Measurements from ENCODE around the gene DECR2. TPM values are rescaled to one million over a fixed set of nuclear protein-coding genes. Genes with fewer than 3 reads are reported as not detected.
A peak's percentile ranks its signal among the peaks of the same experiment; 100 is the strongest.
"Not testable (repeated sequence)": the region's sequence is repeated elsewhere in the genome, so short reads cannot be mapped to it uniquely, and the experiment has no call there.

Gene DECR2
- total RNA-seq, 1 donor from 2014 or later, result 17.5 TPM

DNA sequence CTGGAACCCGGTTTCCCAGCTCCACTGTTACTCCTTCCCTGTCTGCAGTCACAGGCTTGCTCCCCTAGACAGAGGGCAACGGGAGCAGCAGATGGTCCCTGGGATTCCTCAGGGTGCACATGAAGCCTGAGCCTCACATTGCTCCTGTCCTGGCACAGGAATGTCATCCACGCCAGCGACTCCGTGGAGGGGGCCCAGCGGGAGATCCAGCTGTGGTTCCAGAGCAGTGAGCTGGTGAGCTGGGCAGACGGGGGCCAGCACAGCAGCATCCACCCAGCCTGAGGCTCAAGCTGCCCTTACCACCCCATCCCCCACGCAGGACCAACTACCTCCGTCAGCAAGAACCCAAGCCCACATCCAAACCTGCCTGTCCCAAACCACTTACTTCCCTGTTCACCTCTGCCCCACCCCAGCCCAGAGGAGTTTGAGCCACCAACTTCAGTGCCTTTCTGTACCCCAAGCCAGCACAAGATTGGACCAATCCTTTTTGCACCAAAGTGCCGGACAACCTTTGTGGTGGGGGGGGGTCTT lies 1.6 kb upstream of the DECR2 start:
- no peak for DNase-seq (ENCODE audit: low read depth)

DNA sequence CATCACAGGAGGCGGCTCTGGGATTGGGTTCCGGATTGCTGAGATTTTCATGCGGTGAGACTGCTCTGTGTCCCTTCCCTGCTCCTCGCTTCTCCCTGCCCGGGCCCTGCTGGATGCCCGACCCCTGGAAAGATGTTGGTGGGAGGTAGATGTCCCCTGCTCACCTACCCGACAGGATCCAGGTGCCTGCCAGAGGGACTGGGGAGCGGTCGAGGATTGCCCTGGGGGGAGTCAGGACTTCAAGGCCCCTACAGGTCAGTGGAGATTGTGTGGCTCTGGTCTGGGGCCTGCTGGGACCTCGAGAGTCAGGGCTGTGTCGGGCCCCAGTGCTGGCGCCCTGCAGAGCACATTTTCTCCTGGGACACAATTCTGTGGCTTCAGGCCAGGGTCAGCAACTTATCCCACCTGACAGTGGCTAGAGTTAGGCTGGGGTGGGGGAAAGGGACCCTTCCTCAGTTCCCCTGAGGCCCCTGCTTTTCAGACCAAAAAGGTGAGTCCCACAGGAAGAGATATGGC lies 3.3 kb downstream of the DECR2 start:
- no peak for DNase-seq (ENCODE audit: low read depth)

DNA sequence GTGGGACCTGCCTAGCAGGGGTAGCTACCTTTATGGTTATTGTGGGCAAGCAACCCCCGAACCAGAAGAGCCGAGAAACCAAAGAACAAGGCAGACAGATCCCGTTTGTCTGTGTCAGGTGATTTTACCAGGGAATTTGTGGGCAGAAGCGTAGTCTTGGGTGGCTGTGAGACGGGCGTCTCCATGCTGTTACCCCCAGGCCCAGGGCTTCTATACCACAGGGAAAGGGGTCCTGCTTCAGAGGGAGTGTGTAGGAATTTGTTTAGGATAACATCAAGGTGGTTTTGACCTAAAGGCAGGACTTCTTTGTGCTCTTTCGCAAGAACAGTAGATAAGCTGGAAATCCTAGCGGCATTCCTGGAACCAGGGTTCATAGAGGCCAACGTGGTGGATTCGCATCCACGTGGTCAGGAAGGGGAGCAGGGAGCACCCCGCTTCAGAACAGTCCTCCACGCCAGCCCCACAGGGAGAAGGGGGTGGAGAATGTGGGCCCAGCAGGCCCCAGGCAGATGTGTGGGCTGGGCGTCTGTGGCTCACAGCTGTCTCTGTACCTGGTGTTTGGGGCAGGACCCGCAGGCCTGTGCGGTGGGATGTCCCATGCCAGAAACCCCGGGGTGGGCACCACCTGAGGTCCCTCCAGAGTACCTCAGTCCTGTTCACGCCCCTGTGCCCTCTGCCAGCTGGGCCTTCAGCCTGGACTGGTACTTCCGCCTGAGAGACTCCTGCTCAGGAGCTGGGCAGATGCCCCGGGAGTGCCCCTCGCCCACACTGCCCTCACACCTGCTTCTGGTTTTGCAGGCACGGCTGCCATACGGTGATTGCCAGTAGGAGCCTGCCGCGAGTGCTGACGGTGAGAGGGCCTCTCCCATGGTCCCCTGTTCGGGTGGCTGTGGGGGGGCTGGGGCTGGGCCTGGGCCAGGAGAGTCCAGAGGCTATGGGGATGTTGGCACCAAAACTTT lies 4.1 kb downstream of the DECR2 start:
- DNase-seq (ENCODE audit: low read depth), result no peak

DNA sequence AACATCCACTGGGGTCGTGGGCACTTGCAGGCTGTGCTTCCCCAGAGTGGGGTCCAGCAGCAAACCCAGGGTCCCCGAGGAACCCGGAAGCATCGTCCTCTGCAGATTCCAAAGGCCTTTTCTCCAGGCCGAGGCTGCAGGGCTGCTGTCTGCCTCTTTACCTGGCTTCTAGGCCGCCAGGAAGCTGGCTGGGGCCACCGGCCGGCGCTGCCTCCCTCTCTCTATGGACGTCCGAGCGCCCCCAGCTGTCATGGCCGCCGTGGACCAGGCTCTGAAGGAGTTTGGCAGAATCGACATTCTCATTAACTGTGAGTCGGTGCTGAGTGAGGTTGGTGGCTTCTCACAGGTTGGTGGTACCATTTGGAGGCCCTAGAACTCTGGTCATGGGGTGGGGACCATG lies 5.6 kb downstream of the DECR2 start:
- no peak for DNase-seq (ENCODE audit: low read depth)

DNA sequence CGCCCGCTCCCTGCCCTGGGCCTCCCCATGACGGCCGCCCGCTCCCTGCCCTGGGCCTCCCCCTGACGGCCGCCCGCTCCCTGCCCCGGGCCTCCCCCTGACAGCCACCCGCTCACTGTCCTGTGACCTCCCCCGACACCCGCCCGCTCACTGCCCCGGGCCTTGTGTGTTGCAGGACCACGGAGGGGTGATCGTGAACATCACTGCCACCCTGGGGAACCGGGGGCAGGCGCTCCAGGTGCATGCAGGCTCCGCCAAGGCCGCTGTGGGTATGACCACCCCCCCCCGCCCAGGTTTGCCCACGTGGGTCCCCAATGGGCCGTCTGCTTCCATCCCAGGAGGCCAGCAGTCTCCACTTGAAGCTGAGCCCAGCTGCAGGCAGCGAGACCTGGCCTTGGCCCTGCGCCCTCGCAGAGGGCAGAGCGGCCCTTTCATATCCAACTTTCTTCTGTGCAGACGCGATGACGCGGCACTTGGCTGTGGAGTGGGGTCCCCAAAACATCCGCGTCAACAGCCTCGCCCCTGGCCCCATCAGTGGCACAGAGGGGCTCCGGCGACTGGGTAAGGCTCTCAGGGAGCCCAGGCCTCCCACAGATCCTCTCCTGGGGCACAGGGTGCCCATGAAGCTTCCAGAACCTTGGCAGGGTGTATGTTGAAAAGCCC lies 9.0 kb downstream of the DECR2 start:
- no peak for DNase-seq (ENCODE audit: low read depth)

DNA sequence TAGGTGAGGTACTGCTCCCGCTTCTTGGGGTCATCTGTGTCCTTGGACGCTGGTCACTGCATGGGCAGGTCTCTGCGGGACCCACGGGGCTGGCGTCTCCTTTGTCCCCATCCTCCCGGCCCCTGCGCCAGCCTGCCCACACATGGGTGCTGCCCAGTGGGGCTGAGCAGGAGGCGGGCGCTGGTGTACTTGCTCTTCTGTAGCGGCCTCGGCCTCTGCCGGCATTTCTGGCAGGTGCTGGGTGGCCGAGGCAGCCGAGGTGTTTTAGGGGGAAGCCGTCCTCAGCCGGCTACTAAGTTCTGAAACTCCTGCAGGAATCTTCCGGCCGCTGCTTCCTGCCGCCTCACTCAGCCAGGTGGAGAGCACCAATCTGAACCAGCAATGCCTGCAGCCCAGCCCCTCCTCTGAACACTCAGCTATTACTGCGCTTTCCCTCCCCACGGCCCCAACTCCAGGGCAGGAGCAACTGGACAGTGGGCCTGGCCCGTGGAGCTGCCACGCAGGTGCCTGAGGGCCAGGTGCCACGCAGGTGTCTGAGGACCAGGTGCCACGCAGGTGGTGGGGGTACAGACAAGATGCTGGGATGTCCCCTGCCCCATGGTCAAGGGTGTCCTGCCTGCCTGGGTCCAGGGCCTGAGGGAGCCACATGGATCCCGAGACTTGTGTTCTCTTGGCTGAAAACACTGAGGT lies 10.0 kb downstream of the DECR2 start:
- no peak for DNase-seq (ENCODE audit: low read depth)

DNA sequence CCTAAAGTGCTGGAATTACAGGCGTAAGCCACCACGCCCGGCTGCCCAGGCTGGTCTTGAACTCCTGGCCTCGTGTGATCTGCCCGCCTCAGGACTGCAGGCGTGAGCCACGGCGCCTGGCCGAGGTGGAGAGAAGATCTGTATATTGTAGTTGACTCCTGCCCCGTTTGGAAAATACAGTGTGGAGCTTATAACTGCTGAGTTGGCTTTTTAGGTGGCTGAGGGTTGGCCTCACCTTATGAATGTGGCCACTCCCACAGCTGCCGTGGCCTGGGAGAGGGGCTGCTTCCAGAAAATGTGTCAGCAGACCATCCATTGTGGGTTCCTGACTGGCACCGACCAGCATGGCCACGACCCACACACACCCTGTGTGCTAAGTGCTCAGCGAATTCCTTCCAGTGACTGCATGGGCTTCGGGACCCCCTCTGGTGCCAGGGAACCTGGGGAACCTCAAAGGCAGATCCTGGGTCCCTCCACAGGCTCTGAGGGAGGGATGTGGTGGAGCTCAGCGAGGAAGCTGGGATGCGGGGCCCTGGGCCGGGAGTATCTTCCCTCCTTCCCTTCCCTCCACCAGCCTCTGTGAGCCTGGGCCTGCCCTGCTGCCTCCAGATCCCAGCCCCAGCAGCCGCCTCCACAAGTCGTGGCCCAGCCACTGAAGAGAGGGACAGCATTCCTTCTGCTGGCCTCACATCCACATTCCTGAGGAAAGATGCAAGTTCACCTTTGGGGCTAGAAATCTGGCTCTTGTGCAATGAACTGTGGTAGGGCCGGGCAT lies 12.9 kb downstream of the DECR2 start:
- DNase-seq (ENCODE audit: low read depth), result peak; percentile 39

DNA sequence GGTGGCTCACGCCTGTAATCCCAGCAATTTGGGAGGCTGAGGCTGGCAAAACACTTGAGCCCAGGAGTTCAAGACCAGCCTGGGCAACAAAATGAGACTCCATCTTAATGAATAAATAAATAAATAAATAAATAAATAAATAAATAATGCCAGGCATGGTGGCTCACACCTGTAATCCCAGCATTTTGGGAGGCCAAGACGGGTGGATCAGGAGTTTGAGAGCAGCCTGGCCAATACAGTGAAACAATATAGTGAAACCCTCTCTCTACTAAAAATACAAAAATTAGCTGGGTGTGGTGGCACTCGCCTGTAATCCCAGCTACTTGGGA lies 13.4 kb downstream of the DECR2 start:
- not testable (repeated sequence) for DNase-seq (ENCODE audit: low read depth)

DNA sequence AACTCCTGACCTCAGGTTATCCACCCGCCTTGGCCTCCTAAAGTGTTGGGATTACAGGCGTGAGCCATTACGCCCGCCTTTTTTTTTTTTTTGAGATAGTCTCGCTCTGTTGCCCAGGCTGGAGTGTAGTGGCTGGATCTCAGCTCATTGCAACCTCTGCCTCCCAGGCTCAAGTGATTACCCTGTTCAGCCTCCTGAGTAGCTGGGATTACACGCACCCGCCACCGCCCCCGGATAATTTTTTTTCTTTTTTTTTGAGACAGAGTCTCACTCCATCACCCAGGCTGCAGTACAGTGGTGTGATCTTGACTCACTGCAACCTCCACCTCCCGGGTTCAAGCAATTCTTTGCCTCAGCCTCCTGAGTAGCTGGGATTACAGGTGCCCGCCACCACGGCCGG lies 20.5 kb downstream of the DECR2 start:
- not testable (repeated sequence) for DNase-seq (ENCODE audit: low read depth)

DNA sequence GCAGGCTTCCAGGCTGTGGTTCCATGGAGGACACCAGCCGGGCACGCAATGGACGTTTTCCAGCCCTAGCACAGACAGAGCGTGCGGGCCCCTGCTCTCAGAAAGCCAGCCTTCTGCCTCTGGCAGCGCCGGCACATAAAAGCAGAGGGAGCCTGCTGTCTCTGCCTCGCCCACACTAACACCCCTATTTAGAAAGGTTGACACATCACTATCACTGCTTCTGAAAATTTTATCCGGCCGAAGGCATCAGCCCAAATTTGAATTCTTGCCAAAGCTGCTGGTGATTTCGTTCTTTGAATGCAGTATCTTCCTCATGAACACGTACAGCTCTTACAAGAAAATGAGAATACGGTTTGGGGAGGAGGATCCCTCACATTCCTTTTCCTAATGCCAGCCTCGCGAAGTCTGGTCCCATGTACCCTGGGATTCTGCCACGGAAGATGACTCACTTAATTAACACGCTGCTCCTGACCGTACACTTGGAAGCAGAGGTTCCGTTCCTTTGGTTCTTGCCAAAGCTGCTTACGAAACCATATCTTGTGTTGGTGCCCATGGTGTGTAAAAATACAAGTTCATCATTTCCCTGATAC lies 22.4 kb downstream of the DECR2 start:
- DNase-seq (ENCODE audit: low read depth), result peak; percentile 96

DNA sequence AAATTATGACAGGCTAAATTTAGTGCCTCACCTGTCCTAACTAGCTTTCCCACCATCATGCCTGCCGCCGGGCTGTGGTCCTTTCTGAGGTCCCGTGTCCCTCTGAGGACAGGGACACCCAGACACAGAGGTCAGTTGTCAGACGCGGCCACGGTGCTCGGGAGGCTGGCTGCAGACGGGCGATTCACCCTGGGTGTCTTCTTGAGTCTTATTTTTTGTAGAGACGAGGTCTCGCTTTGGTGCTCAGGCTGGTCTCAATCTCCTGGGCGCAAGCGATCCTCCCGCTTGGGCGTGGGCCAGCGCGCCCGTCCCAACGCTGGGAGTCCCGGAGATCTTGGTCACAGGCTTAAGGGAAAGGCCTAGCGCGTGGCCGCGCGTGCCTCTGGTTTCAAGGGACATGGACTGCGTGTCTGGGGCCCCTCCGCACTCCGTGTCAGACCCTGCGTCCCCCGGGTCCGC lies 23.0 kb downstream of the DECR2 start:
- DNase-seq (ENCODE audit: low read depth), result no peak

DNA sequence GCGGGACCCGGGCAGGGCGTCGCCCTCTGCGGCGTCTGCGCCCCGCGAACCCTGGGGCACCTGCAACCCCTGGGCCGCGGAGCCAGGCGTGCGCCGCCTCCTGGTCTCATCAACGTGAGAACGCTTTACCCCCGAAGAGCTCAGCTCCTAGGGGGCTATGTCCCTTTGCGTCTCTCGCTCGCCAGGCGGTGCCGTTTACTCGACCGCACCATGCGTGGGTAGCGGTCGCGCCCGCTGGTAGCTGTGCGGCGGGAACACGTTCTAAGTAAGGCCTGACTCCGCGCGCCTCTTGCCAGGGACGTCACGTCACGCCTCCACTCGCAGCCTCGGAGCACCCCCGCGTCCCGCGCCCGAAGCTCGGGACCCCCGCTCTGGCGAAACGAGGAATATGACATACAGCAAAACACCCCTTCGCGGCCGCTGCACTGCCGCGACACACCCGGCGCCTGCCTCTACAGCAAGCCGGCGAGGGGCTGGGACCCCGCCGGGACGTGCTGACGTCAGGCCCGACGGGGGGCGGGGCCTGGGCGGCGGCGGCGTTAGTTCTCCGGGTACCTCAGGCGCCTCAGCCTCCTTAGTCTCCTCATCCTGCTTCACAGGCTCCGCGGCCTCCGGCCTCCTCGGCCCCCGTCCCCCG lies 23.5 kb downstream of the DECR2 start, which contains the start of gene RAB11FIP3:
Gene RAB11FIP3, plus strand, starts transcription at position 568 of the 637 bp plus-strand sequence. CDS start 358 bp downstream, outside the sequence.
- no peak for DNase-seq (ENCODE audit: low read depth)

DNA sequence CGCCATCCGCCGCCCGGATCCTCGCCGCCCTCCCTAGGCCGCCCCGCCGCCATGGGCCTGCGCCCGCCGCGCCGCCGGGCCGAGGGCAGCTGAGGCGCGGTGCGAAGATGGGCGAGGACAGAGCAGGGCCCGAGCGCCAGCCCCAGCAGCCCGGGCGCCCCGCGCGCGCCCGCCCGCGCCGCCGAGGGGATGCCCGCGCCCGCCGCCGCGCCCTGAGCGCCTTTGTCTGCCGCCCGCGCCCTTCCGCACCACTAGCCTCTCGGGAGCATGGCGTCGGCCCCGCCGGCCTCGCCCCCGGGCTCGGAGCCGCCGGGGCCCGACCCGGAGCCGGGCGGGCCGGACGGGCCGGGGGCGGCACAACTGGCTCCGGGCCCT lies 24.0 kb downstream of the DECR2 start:
- no peak for DNase-seq (ENCODE audit: low read depth)

DNA sequence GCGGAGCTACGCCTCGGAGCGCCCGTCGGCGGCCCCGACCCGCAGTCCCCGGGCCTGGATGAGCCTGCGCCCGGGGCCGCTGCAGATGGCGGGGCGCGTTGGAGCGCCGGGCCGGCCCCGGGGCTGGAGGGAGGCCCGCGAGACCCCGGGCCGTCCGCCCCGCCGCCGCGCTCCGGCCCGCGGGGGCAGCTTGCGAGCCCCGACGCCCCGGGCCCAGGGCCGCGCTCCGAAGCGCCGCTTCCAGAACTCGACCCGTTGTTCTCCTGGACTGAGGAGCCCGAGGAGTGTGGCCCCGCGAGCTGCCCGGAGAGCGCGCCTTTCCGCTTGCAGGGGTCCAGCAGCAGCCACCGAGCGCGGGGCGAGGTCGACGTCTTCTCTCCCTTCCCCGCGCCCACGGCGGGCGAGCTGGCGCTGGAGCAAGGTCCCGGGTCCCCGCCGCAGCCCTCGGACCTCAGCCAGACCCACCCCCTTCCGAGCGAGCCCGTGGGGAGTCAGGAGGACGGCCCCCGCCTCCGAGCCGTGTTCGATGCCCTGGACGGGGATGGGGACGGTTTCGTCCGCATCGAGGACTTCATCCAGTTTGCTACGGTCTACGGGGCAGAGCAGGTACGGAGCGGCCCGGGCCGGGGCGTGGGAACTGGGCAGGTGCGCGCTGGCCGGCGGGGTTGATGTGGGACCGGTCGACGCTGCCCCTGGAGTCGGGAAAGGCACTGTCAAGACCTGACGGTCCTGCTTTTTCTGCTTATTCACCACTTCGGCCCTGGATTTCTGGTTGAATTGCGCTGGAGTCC lies 24.6 kb downstream of the DECR2 start:
- DNase-seq (ENCODE audit: low read depth), result no peak

DNA sequence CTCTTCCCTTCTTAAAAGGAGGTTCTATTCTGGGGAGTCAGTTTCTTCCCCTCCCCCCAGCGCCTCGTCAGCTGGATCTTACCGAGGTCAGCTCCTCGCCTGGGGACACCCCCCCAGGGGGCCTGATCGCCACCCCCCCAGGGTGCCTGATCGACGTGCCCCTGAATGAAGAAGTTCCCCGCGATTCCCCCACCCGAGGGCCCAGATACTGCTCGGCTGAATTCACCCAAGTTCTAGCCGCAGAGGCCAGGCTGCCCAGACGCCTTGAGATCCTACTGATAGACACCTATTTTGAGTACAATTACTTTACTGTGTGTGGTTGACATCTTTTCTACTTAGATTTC lies 25.2 kb downstream of the DECR2 start:
- no peak for DNase-seq (ENCODE audit: low read depth)

DNA sequence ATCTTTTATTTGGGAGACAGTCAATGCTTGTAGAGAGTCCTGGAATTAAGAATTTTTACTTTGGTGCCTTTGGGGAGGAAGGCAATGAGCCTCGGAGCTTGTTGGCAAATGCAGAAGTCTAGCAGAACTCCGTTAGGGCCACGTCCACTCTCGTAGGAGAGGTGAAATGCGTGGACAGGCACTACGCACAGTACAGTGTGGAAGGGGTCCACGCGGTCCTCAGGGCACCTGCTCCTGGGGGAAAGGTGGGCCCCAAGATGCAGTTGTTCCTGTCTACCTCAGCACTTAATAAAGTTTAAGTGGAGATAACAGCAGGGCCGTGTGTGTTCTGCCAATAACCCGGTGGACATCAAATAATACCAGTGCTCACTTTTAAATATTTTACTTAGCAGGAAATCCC lies 25.6 kb downstream of the DECR2 start:
- DNase-seq (ENCODE audit: low read depth), result no peak

DNA sequence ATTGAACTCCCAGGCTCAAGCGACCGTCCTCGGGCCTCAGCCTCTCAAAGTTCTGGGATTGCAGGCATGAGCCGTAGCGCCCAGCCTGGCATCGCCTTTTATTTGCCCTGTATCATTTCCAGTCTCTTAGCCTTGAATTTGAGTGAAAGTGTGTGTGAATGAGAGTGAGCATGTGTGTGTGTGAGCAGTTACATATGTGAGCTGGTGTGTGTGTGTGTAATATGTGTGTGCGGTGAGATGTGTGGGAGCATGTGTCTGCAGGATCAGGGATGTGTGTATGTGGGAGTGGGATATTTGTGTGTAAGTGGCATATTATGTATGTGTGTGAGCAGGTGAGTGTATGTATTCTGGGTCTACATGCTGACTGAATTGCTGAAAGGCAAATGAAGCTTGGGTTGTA lies 29.2 kb downstream of the DECR2 start:
- no peak for DNase-seq (ENCODE audit: low read depth)

DNA sequence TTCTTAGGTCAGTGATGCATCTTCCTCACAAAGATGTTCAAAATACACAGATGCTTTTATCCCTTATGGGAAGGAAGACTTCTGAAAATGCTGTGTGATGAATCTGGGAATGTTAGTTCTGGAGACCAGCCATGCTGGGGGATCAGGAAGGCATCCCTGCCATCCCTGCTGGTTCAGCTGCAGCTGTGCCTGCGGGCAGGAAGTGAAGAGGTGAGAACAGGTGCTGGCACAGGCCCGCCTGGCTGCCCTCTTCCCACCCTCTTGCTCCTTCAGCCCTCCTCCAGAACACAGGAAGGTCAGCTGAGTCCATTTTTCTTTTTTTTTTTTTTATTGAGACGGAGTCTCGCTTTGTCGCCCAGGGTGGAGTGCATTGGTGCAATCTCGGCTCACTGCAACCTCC lies 38.9 kb downstream of the DECR2 start:
- no peak for DNase-seq (ENCODE audit: low read depth)

DNA sequence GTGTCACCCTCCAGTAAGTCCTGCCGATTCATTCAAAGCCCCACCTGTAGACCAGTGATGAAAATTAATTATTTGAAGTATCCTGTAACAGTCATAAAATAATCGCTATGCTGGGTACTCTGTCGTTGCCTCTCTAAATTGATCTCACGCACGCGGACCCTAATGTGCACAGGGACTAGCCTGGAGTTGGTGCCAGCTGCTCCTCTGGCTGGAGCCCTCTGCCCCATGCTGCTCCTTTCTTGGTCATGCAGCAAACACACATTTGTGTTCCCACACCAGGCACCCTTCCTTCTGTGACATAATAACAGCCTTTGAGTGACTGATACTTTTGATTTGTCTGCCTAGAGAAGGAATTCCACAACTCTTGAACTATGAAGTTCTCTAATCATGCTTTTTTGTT lies 39.8 kb downstream of the DECR2 start:
- no peak for DNase-seq (ENCODE audit: low read depth)

DNA sequence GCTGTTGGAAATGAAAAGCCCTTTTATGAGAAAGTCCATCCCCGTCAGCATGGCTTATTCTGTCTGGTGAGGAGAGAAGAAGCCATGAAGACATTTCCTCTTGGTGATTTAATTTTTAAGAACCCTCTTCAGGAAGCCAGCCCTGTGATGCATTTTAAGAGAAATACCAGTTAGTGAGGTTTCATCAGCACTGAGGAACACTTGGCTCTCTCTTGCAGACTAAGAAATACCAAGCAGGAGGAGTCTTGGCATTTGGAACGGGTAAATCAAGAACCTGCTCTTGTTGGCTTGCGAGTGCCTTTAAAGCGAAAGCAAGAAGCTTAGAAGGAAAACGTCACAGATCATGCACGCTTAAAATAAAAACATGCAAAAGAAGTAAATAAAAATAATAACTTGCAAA lies 41.3 kb downstream of the DECR2 start:
- no peak for DNase-seq (ENCODE audit: low read depth)

Measured in renal cortical epithelial cell (primary cell).